IPS-18a (cell line): ENCODE data around the gene TKT.

Experiments
- H3K27ac ChIP-seq: one replicate; pipeline ENCODE4 v1.5.1; 2013; ENCODE audit warnings: low read length
- H3K27me3 ChIP-seq: one replicate; pipeline ENCODE4 v1.6.1; 2013; ENCODE audit warnings: mild to moderate bottlenecking, low read length; ENCODE audit not compliant: control insufficient read depth, insufficient read depth
- H3K36me3 ChIP-seq: one replicate; pipeline ENCODE4 v1.6.1; 2013; ENCODE audit warnings: low read depth, low read length; ENCODE audit not compliant: control insufficient read depth
- H3K4me1 ChIP-seq: one replicate; pipeline ENCODE4 v1.6.1; 2013; ENCODE audit warnings: low read depth, low read length; ENCODE audit not compliant: control insufficient read depth
- H3K4me3 ChIP-seq: one replicate; pipeline ENCODE4 v1.5.1; 2013; ENCODE audit warnings: low read length
- H3K9ac ChIP-seq: one replicate; pipeline ENCODE4 v1.6.1; 2013; ENCODE audit warnings: mild to moderate bottlenecking, low read length, moderate library complexity
- H3K9me3 ChIP-seq: one replicate; pipeline ENCODE4 v1.6.1; 2013; ENCODE audit warnings: low read depth, low read length; ENCODE audit not compliant: control insufficient read depth

Gene TKT

DNA sequence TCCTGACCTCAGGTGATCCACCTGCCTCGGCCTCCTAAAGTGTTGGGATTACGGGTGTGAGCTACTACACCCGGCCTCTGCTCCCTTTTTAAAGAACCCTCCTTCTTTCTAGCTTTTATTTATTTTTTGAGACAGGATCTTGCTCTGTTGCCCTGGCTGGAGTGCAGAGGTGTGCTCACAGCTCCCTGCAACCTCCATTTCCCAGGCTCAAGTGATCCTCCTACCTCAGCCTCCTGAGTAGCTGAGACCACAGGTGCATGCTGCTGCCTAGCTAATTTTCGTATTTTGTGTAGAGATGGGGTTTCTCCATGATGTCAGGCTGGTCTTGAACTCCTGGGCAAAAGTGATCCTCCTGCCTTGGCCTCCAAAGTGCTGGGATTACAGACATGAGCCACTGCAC, 34.5 kb downstream of the TKT start:
- H3K9me3 ChIP-seq: no peaks in the 10 kb centered on the region
- H3K4me3 ChIP-seq: no peak overlapping the region
- H3K36me3 ChIP-seq: peaks cover 36% of the 10 kb centered on the region
- H3K9ac ChIP-seq: no peak overlapping the region
- no peaks in the 10 kb centered on the region for H3K27me3 ChIP-seq
- H3K27ac ChIP-seq: no peak overlapping the region
- H3K4me1 ChIP-seq: no peaks in the 10 kb centered on the region

DNA sequence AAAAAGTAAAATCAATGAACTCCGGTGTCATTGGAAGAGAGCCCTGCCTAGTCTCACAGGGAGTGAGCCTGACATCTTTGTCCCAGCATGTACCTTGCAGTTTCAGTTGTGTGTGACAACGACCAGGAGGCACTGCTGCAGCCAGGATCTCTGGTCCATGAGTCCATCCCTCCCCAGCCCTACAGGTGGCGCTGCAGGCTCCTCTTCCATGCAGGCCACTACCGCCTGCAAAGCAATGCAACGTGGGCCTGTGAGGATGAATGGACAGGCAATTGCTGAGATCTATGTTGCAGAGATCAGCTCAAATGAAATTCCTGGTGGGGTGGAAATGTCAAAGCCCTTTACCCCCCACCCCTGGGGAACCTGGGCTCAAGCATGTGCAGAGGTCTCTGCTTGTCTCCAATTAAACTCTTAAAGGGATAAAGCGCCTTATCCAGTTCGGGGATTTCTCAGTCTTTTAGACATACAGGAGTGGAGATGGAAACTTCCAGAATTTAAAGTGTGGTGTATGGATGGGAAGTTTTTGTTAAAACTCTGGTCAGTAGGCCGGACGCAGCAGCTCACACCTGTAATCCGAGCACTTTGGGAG, 35.8 kb downstream of the TKT start:
- H3K4me3 ChIP-seq: no peak overlapping the region
- H3K27ac ChIP-seq: no peak overlapping the region
- H3K36me3 ChIP-seq: peaks cover 22% of the 10 kb centered on the region
- no peaks in the 10 kb centered on the region for H3K27me3 ChIP-seq
- H3K9ac ChIP-seq: no peak overlapping the region
- H3K9me3 ChIP-seq: no peaks in the 10 kb centered on the region
- H3K4me1 ChIP-seq: no peaks in the 10 kb centered on the region

DNA sequence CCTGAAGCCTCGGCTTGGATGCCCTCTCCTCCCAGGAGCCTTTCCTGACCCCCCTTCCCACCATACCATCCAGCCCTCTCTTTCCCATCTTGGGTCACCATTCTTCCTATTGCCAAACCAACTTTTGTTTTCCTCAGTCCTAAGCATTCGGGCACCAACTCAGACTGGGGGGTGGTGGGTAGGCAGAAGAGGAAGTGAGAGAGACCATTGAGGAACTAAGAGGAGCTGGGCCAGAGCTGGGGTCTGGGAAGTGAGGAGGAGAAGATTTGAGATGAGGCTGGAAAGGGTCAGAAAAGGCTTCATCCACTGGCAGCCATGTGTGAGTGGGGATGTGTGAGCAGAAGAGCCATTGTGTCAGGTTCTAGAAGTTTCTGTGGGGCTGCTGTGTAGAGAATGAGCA, 37.7 kb downstream of the TKT start:
- Histone ChIP-seq H3K4me1 (no peaks in the 10 kb centered on the region), H3K36me3 (peaks cover 4% of the 10 kb centered on the region), H3K27me3 (no peaks in the 10 kb centered on the region), H3K9me3 (no peaks in the 10 kb centered on the region), H3K9ac (no peak overlapping the region), H3K27ac (no peak overlapping the region), H3K4me3 (no peak overlapping the region)

DNA sequence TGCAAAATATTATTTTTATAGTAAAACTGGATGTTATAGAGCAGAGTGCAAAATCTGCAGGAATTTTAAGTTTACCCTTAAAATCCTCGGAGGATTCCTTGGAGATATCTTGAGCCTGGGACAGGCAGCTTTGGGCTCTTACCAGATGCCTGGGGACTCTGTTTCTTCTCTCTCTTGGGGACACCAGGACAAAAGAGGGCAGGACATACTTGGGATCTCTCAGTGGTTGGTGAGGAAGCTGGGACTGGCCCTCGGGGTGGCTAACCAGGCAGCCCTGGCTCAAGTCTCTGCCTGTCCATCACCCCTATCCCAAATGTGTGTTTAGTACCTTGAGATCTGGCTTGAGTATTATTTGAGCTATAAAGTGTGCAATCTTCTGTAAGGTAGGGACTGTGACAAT, 38.6 kb downstream of the TKT start:
- Histone ChIP-seq H3K9ac (no peak overlapping the region), H3K36me3 (no peaks in the 10 kb centered on the region), H3K27me3 (no peaks in the 10 kb centered on the region), H3K4me3 (no peak overlapping the region), H3K4me1 (no peaks in the 10 kb centered on the region), H3K9me3 (no peaks in the 10 kb centered on the region), H3K27ac (no peak overlapping the region)

DNA sequence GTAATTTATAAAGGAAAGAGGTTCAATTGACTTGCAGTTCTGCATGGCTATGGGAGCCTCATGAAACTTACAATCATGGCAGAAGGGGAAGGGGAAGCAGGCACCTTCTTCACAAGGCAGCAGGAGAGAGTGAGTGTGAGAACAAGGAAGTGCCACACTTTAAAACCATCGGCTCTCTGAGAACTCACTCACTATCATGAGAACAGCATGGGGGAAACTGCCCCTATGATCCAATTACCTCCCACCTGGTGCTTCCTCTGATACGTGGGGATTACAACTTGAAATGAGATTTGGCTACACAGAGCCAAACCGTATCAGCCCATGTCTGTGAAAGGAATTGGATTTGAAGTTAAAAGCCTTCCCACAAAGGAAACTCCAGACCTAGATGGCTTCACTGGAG, 39.1 kb downstream of the TKT start:
- Histone ChIP-seq H3K9ac (no peak overlapping the region), H3K27me3 (no peaks in the 10 kb centered on the region), H3K4me1 (no peaks in the 10 kb centered on the region), H3K36me3 (no peaks in the 10 kb centered on the region), H3K27ac (no peak overlapping the region), H3K9me3 (no peaks in the 10 kb centered on the region), H3K4me3 (no peak overlapping the region)

DNA sequence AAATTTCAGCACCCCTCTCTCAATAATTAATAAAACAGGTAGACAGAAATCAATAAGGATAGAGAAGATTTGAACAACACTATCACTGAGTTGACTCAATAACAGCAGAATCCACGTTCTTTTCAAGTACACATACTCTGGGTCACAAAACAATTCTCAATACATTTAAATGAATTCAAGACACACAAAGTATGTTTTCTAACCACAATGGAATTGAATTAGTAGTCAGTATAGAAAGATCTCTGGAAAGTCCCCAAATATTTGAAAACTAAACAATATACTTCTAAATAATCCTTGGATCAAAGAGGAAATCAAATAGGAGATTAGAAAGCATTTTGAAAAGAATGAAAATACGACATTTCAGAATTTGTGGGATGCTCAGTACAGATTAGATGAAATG, 40.0 kb downstream of the TKT start:
- Histone ChIP-seq H3K4me3 (no peak overlapping the region), H3K4me1 (no peaks in the 10 kb centered on the region), H3K9me3 (no peaks in the 10 kb centered on the region), H3K27me3 (no peaks in the 10 kb centered on the region), H3K27ac (no peak overlapping the region), H3K36me3 (no peaks in the 10 kb centered on the region), H3K9ac (no peak overlapping the region)

DNA sequence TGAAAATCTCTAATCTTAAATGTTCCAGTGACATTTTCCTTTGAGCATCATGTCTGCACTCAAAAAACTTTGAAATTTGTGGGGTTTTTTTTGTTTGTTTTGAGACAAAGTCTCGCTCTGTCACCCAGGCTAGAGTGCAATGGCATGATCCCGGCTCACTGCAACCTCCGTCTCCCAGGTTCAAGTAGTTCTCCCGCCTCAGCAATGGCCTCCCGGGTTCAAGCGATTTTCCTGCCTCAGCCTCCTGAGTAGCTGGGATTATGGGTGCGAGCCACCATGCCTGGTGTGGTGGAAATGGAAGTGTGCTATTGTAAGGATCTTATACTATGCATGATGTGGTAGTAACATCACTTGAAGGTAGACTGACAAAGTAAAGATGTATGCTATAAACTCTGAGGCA, 42.5 kb downstream of the TKT start:
- Histone ChIP-seq H3K9me3 (no peaks in the 10 kb centered on the region), H3K36me3 (no peaks in the 10 kb centered on the region), H3K27me3 (no peaks in the 10 kb centered on the region), H3K9ac (no peak overlapping the region), H3K4me1 (no peaks in the 10 kb centered on the region), H3K4me3 (no peak overlapping the region), H3K27ac (no peak overlapping the region)

DNA sequence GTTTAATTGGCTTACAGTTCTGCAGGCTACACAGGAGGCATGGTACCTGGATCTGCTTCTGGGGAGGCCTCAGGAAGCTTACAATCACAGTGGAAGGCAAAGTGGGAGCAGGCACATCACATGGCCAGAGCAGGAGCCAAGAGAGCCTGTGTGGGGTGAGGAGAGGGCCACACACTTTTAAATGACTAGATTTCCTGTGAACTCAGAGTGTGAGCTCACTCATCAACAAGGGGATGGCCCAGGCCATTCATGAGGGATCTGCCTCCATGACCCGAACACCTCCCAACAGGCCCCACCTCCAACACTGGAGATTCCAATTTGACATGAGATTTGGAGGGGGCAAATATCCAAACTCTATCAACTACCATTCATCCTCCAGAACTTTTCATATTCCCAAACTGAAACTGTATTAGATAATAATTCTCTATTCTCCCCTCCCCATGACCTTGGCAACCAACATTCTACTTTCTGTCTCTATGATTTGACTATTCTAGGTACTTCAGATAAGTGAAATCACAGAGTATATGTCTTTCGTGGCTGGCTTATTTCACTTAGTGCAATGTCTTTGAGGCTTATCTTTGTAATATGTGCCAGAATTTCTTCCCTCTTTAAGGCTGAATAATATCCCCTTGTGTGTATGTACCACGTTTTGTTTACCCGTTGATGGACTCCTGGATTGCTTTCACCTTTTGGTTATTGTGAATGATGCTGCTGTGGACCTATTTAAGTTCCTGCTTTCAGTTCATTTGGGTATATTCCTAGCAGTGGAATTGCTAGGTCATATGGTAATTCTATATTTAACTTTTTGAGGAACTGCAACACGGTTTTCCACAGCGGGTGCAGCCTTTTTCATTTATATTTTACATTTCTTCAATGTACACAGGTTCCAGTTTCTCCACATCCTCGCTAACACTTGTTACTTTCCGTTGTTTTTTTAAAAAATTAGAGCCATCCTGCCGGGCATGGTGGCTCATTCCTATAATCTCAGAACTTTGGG, 43.8 kb downstream of the TKT start:
- no peak overlapping the region for H3K9ac ChIP-seq
- H3K27me3 ChIP-seq: no peaks in the 10 kb centered on the region
- no peak overlapping the region for H3K4me3 ChIP-seq
- no peaks in the 10 kb centered on the region for H3K4me1 ChIP-seq
- no peaks in the 10 kb centered on the region for H3K36me3 ChIP-seq
- no peaks in the 10 kb centered on the region for H3K9me3 ChIP-seq
- no peak overlapping the region for H3K27ac ChIP-seq

DNA sequence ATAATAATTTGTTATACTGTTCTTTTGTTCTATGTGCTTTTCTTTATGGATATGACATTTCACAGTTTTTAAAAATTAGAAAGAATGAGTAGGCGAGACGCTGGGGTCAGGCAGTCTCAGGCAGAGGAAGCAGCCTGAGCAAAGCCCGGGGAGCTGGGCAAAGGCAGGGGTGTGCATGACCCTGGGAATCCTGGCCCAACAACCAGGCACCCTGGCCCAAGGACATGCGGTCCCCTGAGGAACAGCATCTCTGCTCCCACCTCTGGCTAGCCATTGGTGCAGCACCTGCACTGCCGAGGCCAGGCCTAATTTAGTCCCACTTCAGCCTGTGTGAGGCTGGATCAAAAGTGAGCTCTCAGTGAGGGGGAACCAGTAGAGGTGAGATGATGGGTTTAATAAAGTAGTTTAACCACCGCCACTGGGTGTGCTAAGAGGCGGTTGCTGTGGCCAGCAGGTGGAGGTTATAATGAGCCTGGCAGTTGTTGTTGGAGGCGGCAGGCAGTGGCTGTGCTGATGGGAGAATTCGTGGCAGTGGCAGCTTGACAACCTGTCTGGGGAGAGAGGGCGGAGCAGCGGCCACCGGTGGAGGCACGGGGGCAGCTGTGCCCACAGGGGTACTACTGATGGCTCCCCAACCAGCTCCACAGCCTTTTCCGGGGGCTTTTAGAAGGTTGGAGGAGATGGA, 53.3 kb downstream of the TKT start:
- H3K27me3 ChIP-seq: no peaks in the 10 kb centered on the region
- H3K36me3 ChIP-seq: no peaks in the 10 kb centered on the region
- H3K27ac ChIP-seq: no peak overlapping the region
- no peaks in the 10 kb centered on the region for H3K4me1 ChIP-seq
- H3K9me3 ChIP-seq: no peaks in the 10 kb centered on the region
- H3K9ac ChIP-seq: no peak overlapping the region
- no peak overlapping the region for H3K4me3 ChIP-seq

DNA sequence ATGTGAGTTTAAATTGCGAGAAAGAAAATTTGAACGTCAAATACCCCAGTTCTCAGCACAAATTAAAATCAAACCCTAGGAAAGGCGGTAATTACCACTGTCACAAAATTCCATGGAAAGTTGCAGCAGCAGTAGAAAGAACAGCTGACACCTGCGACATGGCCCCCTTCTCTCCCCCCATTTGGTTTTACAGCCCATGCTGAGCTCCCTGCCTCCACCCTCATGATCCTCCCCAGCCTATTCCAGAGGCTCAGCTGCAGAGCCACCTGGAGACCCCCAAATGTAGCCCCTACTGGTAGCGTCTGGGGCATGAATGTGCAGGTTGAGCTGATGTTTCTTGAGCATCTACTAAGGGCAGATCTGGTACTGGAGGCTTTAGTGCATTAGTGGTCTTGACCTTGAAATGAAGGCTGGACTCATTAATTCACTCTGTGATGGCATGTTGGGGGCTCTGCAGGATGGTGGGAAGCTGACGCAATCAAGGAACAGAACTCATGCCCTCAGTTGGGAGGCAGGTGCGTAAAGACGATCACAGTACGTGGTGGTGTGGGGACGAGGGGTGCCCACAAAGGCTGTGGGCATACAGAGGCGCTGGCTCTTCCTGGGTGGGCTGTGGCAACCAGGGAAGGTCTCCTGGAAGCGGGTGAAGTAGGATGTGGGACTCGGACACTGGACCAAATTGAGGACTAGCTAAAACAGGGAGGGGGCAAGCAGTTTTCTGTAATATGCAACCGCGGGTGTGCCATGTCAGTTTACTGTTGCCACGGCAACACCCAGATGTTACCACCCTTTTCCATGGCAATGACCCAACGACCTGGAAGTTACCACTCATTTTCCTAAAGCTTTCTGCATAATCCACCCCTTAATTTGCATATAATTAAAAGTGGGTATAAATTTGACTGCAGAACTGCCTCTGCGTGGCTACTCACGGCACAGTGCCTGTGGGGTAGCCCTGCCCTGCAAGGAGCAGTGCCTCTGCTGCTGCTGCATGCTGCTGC, 55.0 kb downstream of the TKT start:
- Histone ChIP-seq H3K4me1 (no peaks in the 10 kb centered on the region), H3K27ac (no peak overlapping the region), H3K9me3 (no peaks in the 10 kb centered on the region), H3K36me3 (no peaks in the 10 kb centered on the region), H3K9ac (no peak overlapping the region), H3K27me3 (peaks cover under 1% of the 10 kb centered on the region), H3K4me3 (no peak overlapping the region)

DNA sequence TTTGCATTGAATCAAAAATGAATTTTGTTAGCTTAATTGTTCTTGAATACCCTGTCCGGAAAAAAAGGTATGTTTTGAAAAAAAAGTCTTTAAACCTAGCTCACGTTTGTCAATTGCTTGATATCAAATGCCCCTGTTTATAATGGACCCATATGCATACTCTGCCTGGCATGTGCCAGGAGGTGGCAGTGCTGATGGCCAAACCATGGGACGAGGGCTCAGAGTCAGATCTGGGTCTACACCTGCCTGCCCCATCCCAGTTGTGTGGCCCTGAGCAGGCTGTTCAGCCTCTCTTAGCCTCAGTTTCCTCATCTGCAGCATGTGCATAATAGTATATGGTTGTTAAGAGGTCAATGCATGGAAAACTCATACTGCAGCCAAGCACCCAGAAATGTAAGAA, 56.0 kb downstream of the TKT start:
- Histone ChIP-seq H3K9me3 (no peaks in the 10 kb centered on the region), H3K36me3 (no peaks in the 10 kb centered on the region), H3K4me1 (no peaks in the 10 kb centered on the region), H3K27ac (no peak overlapping the region), H3K4me3 (no peak overlapping the region), H3K27me3 (peaks cover 5% of the 10 kb centered on the region), H3K9ac (no peak overlapping the region)
